AG09309 (cell line): ENCODE results near the gene CLC.

ENCODE experiments used
- DNase-seq: peaks from one replicate; pipeline ENCODE4 v3.0.0-alpha.2; 2010; ENCODE audit warnings: low read depth
- H3K4me3 ChIP-seq: 2 replicates; pipeline ENCODE4 v1.5.1; 2011; ENCODE audit warnings: mild to moderate bottlenecking, low read depth, low read length, moderate library complexity; ENCODE audit not compliant: control insufficient read depth
- TF ChIP-seq, protein P1 (sequence below): IDR thresholded peaks from 2 replicates; pipeline ENCODE4 v1.5.1; 2011; ENCODE audit warnings: mild to moderate bottlenecking, low read depth, low read length, inconsistent platforms; ENCODE audit not compliant: insufficient read depth, control insufficient read depth; ENCODE audit errors: missing control alignments

CLC gene

DNA sequence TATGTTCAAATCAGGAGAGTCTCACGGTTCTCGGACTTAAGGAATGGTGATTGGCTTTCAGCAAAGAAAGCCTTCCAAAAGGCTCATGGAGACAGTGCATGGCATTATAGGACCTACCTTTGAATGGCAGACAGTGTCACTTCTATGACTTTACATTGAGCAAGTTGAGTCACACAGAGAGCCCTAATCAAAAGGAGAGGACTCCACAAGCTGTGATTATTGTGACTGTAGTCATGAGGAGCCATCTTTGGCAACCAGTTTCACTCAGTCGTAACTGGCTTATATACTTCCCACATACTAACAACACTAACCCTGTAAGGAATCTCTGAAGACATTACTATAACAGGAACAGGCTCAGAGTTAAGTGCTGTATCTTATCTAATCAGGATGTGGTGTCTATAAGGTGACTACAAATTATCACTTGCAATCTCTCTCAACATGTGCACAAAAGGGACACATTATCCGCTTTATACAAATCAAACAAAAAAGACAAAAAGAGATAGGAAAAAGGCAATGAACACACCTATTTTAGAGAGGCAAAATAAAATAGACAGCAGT, 27.4 kb downstream of the CLC start:
- H3K4me3 ChIP-seq, result no peak overlapping the region
- TF ChIP-seq, protein P1, sequence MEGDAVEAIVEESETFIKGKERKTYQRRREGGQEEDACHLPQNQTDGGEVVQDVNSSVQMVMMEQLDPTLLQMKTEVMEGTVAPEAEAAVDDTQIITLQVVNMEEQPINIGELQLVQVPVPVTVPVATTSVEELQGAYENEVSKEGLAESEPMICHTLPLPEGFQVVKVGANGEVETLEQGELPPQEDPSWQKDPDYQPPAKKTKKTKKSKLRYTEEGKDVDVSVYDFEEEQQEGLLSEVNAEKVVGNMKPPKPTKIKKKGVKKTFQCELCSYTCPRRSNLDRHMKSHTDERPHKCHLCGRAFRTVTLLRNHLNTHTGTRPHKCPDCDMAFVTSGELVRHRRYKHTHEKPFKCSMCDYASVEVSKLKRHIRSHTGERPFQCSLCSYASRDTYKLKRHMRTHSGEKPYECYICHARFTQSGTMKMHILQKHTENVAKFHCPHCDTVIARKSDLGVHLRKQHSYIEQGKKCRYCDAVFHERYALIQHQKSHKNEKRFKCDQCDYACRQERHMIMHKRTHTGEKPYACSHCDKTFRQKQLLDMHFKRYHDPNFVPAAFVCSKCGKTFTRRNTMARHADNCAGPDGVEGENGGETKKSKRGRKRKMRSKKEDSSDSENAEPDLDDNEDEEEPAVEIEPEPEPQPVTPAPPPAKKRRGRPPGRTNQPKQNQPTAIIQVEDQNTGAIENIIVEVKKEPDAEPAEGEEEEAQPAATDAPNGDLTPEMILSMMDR, result no peak
- no peak for DNase-seq

DNA sequence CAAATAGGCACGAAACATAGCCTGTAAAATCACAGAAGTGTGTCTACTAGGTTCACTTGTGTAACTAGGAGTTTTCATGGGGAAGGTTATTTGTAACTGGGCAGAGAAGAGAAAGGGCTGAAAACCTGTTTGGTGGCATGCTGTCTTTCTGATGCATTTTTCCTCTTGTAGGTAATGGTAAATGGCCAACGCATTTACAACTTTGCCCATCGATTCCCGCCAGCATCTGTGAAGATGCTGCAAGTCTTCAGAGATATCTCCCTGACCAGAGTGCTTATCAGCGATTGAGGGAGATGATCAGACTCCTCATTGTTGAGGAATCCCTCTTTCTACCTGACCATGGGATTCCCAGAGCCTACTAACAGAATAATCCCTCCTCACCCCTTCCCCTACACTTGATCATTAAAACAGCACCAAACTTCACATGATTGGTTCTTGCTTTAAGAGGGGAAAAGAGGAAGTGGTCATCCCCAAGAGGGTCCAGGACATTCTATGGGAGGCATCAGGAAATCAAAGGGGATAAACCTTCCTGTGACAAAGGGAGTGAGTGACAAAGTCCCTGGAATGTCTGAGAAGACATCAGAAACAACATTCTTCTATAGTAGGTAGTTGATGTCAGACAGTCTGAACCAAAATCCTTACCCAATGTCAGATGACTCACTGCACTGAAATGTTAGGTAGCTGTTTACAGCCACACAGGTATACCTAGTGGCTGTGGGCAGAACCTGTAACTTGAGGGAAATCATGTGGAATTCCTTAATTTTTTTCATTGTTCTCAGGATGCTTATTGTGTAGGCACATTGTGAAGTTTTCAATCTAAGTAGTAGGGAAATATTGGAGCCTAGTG, 28.6 kb downstream of the CLC start:
- TF ChIP-seq, protein P1, result no peak
- H3K4me3 ChIP-seq, result no peak overlapping the region
- DNase-seq, result no peak

- TF ChIP-seq, protein P1, result no peak
- H3K4me3 ChIP-seq, result no peak overlapping the region
- DNase-seq, result no peak
These were observed 29.2 kb downstream of the CLC start for GRCh38 chr19:39708594-39708993.

- DNase-seq, result no peak
- TF ChIP-seq, protein P1, result no peak
These were observed 32.1 kb downstream of the CLC start for GRCh38 chr19:39705578-39706188.

DNA sequence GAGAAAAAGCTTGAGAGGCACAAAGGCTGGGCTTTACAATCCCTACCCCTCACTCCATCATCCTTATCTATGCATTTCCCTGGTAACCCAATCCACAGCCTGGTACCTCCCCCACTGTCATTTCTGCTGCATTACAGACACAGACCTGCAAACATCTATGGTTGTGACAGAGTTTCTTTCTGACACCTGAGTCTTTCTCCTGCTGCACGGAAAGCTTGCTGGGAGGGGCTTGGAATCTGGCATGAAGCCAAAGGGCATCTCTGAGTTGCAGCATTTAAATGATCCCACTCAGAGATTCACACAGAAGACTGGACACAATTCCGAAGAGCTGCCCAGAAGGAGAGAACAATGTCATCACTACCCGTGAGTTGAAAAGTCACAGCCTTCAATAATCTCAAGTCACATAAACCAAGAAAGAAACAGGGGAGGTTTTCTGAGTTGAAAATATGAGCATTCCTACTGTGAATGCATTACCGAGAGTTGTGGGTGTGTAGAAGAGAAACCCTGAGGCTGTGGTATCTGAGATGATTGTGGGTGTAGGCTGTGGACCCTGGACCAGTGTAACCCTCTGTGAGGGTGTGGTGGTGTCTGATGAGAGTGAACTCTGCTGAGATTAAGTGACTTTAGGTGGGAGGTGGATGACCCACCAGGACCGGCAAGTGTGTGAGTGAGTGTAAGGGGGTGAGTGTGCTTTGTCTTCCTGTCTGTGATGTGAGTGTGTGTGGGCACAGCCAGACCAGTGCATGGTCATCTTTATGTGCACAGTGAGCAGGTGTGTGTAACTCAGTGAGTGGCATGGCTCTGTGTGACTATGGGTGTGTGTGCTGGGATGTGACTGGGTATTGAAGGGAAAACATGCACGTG, 33.4 kb downstream of the CLC start, which contains the start of gene LGALS14:
TSS of gene LGALS14 (plus strand) at position 301 of the 864 bp plus-strand sequence. CDS start at position 349, 48 bp downstream.
- DNase-seq, result no peak
- TF ChIP-seq, protein P1, result no peak

More at GRCh38 chr19:39705578-39706188, 32.1 kb downstream of the CLC start:
- H3K4me3 ChIP-seq, result no peak overlapping the region

GRCh38 chr19:39701291-39701690, 36.5 kb downstream of the CLC start:
- TF ChIP-seq, protein P1, result no peak
- H3K4me3 ChIP-seq, result no peak overlapping the region
- DNase-seq, result no peak

More for the DNA sequence above, 33.4 kb downstream of the CLC start, which contains the start of gene LGALS14:
- H3K4me3 ChIP-seq, result no peak within 1 kb of the TSS
